SK-N-SH treated with all-trans-retinoic acid at 6 μM for 48 hours (cell line): ENCODE data around the gene NOP14.

Experiments
- POU6F1 ChIP-seq: fragments of 250-450 bp; sonication (Bioruptor Pico); IDR thresholded peaks from 2 replicates; pipeline ENCODE4 v1.8.0; 2021; ENCODE audit warnings: low read depth, mild to moderate bottlenecking, moderate library complexity, borderline replicate concordance
- RARB ChIP-seq: fragments of 250-450 bp; sonication (Bioruptor Pico); IDR thresholded peaks from 2 replicates; pipeline ENCODE4 v1.8.0; 2021; ENCODE audit warnings: mild to moderate bottlenecking, moderate library complexity
- SNAI2 ChIP-seq: fragments of 250-450 bp; sonication (Bioruptor Pico); IDR thresholded peaks from 2 replicates; pipeline ENCODE4 v1.5.0; 2020; ENCODE audit warnings: mild to moderate bottlenecking, moderate library complexity
- TOX ChIP-seq: fragments of 250-450 bp; sonication (Bioruptor Pico); IDR thresholded peaks from 2 replicates; pipeline ENCODE4 v1.8.0; 2021; ENCODE audit warnings: mild to moderate bottlenecking, moderate library complexity, borderline replicate concordance
- ZC3H10 ChIP-seq: fragments of 250-450 bp; sonication (Bioruptor Pico); IDR thresholded peaks from 2 replicates; pipeline ENCODE4 v1.5.1; 2021; ENCODE audit warnings: mild to moderate bottlenecking, moderate library complexity
- ZFP3 ChIP-seq: fragments of 250-450 bp; sonication (Bioruptor Pico); IDR thresholded peaks from 2 replicates; pipeline ENCODE4 v1.5.0; 2020; ENCODE audit warnings: mild to moderate bottlenecking, moderate library complexity
- ZFP30 ChIP-seq: fragments of 450-650 bp; formaldehyde crosslinking; IDR thresholded peaks from 2 replicates; pipeline ENCODE4 v1.5.0; 2022; ENCODE audit warnings: mild to moderate bottlenecking, moderate library complexity

GRCh38 chr4:2891294-2891693 lies 71.9 kb downstream of the NOP14 start:
- TF ChIP-seq SNAI2 (CRISPR knock-in tag) (no peak), ZC3H10 (CRISPR knock-in tag) (no peak), RARB (CRISPR knock-in tag) (no peak), TOX (CRISPR knock-in tag) (no peak), ZFP3 (no peak), POU6F1 (CRISPR knock-in tag) (no peak), ZFP30 (CRISPR knock-in tag) (no peak)
